ENCODE measurements around the gene HYAL3.
"Not testable (repeated sequence)": the region's sequence is repeated elsewhere in the genome, so short reads cannot be mapped to it uniquely, and the experiment has no call there.

Gene HYAL3

GRCh38 chr3:50268703-50269451 lies 30.3 kb downstream of the HYAL3 start, which contains the start of gene SEMA3B:
Gene SEMA3B (plus strand): TSS chr3:50269147. CDS start chr3:50269241, 94 bp downstream.
- no peak for DNase-seq

DNA sequence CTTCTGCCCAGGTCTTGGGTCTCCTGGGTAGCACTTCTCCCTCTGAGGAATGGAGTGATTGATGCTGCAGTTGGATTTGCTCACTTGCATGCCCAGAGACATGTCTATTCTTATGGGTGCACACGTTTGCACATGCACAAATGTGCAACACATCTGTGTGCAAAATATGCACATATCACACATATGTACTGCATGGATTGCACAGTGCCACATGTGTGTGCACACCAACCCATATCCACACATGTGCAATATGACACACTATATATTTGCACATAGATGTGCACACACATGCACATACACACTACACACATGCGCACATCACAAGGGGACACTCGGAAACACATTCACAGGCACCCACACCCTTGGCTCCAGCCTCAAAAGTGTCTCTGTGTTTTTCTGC lies 30.9 kb downstream of the HYAL3 start:
- no peak for DNase-seq

DNA sequence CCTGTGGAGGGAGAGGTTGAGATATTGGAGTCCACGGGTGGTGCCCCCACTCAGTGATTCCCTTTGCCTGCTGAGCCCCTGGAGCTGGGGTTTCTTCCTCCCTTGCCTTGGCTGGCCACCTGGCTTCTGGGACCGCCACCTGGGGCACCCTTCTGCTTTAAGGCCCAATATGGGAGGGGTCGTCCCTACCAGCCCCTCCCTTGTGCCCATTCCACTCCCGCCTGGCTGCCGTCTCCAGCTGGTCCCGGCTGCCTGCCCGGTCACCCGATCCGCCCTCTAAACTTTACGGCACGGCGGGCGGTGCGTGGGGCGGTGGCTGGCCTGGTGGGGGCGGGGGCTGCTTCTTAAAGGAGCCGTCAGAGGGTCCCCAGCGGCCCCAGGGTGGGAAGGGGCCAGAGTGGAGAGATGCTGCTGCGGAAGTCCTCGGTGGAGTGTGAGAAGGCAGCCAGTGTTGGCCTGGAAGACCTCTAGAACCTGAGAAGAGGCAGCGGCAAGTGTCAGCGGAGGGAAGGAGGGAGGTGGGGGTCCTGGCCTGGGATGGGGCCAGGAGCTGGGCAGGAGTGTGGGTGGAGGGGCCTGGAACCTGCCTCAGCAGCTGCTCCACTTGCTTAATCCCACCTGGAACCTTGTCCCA lies 31.8 kb downstream of the HYAL3 start:
- no peak for DNase-seq

DNA sequence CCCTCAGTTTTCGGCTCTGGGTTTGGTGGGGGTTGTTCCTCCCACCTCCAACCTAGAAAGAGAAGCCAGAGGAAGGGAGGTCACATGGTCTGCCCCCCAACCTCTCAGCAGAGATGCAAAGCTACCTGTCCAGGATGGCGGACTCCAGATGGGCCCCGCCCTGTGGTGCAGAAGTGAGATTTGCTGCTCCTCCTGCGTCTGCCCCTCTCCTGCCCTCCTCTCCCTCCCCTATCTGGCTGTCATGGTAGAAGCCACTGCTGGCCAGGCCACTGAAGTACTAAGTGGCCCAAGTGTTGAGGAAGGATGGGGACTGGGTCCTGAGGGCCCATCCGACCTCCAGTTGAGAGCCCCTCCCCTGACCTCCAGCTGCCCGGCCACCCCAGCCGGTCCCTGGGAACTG lies 32.4 kb downstream of the HYAL3 start:
- DNase-seq = no peak

DNA sequence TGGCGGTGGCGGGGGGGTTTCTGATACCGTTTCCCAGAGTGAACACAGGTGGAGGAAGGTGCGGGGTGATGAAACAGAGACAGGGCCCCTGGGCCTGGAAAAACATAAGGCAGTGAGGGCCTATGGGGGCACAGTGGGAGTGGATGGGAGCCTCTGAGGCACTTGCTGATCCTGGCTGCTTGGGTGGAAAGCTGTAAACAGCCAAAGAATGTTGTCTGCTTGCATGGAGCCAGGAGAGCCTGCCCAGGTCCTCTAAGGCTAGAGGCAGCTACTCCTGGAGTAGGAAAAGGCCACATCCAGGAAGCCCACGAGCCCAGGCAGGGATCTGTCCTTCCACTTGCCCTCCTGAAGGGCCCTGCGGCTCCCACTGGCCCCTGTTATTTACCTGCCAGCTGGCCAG lies 33.2 kb downstream of the HYAL3 start:
- DNase-seq = no peak

DNA sequence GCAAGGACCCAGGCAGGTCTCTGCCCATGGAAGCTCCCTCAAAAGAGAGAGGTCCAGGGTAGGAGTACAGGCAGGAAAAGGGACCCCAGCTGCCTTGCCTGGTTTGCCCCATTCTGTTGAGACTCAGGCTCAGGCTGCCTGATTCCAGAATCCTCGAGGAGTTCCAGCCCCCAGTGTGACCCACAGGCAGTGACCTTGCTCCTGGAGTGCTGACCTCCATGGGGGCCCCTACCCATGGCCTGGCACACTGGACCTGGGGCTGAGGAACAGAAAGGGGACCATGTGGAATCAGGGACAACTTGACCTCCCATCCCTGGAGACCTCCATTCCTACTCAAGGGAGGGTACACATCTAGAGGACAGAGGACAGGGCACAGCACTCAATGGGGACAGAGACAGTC lies 33.6 kb downstream of the HYAL3 start:
- DNase-seq = no peak

DNA sequence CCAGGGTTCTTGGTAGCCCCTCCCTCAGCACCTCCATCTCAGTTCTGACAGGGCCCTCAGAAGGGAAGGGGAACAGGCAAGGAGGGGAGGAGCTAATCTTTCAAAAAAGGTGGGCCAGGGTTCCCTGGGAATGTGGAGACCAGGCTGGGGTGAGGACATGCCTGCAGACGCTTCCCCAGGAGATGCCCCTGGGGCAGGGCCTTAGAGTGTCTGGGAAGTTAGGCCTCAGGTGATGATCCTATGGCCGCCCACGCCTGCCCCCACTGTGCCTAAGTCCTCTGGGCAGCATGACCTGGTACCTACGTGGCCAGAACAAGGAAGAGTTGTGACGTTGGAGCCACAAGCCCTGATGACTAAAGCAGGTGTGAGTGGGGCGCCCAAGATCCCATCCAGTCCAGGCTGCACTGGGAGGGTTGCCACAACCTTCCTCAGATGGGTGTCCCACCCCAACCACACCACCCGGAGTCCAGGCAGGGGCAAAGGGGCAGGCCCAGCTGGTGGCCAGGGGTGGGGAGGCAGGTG lies 34.2 kb downstream of the HYAL3 start:
- no peak for DNase-seq

GRCh38 chr3:50264383-50264963 lies 34.7 kb downstream of the HYAL3 start:
- no peak for DNase-seq

- DNase-seq = no peak
Observed at GRCh38 chr3:50263478-50264382, 35.5 kb downstream of the HYAL3 start.

DNA sequence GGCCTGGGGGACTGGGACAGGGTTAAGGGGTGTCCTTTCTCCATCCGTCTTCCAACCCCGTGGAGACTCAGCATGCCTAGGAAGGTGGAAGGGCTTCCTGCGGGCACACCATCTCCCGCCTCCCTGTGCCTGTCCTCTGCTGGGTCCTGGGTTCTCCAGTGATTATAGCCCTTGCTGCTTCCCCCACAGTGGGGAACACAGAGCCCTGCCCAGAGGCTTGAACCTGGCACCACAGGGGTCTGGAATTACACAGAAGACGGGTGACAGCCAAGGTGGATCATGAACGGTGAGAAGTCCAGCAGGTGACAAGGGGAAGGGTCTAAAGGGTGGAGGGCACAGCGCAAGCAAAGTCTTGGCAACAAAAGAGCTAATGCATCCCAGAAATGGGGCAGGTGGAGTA lies 36.4 kb downstream of the HYAL3 start:
- no peak for DNase-seq

DNA sequence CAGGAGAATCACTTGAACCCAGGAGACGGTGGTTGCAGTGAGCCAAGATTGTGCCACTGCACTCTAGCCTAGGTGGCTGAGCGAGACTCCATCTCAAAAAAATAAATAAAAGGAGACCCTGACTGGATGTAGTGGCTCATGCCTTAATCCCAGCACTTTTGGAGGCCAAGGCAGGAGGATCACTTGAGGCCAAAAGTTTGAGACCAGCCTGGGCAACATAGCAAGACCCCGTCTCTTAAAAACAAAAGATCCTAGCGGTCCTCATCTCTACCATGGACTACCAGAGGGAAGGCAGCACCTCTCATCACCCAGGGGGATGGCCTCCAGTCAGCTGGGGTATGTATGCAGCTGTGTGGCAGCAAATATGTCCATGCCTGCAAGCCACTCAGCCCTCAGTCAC lies 37.0 kb downstream of the HYAL3 start:
- not testable (repeated sequence) for DNase-seq

- DNase-seq = no peak
Observed at GRCh38 chr3:50261505-50261904, 37.7 kb downstream of the HYAL3 start.

GRCh38 chr3:50260942-50261441 lies 38.2 kb downstream of the HYAL3 start:
- DNase-seq = no peak

GRCh38 chr3:50260027-50260941 lies 38.9 kb downstream of the HYAL3 start:
- peak; percentile 74 for DNase-seq

- DNase-seq = no peak
Observed at GRCh38 chr3:50259432-50260026, 39.7 kb downstream of the HYAL3 start.

DNA sequence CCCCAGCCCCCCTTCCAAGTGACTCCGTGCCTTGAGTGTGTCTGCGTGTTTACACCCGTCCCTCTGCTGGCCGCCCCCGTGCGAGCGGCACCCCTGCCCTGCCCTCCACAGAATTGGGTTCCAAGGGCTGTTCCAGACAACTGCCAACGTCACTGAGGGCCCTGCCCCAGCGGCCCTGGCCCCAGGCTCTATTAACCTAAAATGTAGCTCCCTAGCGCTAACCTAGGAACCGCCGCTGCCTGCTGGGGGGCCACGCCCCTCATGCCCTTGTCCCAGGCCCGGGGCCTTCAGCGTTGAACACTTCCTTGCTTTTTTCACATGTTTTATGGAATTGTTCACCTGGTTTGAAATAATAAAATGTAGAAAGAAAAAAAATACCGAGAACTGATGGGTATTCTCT lies 40.2 kb downstream of the HYAL3 start:
- DNase-seq = no peak

DNA sequence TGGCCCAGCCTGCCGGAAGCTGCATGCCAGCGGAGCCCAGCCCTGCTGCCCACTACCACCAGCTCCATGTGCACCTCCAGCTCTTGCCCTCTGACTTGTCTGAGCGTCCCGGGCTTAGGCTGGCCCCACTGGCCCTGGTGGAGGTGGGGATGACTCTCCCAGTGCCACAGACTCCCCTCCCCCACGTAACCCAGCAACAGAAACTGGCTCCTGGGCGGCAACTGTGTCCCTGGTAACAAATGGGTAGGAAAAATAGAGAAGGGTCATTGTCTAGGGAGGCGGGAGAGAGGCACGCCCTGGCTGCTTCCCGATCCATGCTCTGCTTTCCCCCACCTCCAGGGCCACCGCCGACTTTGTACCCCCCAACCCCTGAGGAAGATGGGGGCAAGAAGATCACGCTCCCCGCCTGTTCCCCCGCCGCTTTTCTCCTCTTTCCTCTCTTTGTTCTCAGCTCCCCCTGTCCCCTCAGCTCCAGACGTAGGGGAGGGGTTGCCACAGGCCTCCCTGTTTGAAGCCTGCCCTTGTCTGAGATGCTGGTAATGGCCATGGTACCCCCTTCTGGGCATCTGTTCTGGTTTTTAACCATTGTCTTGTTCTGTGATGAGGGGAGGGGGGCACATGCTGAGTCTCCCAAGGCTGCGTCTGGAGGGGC lies 41.0 kb downstream of the HYAL3 start:
- DNase-seq = no peak

GRCh38 chr3:50256978-50257890 lies 42.0 kb downstream of the HYAL3 start:
- DNase-seq = no peak

DNA sequence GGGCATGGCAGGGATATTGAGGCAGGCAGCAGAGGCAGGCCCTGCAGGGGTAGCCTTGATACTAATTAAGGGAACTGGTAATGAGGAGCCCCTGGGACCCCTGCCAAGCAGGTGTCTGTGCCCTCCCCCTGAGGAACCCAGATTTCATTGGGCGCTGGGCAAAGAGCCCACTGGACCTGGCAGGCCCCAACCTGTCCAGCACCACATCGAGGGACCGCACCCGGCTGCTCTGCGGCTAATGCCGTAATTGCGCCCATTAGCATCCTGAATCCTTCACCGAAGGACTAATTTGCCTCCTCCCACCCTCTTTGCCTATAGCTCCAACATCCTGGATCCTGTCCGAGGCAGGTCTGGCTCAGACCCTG lies 44.0 kb downstream of the HYAL3 start:
- DNase-seq = no peak
